ENCODE measurements around the gene MRPL42.
A peak's percentile ranks its signal among the peaks of the same experiment; 100 is the strongest.

DNA sequence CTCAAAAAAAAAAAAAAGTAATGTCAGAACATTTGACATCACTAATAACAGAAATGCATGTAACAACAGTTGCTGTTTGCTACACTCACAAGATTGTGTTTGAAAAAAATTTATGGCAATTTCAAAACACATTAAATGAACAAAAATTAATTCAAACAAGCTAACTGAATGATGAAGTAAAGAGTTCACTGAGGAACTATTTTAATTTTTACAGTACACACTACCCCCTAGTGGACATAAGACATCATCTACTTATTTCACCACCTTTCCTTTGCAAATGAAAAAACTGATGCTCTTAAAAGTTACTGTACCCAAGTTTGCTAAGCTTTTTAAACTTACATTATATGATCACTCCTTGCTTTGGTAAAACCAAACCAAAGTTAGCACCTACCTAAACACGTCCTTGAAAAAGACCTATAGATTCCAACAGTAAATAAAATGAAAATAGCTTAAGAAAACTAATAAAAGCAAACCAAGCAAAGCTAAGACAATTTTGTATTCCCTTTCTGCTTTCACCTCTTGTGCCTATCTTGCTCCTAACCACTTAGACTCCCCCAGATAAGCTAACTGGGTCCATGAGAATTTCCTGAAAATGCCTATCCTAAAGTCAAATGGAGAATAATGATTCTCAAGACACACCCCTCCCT is 47.8 kb upstream of the MRPL42 start:
- TF ChIP-seq, protein P1, sequence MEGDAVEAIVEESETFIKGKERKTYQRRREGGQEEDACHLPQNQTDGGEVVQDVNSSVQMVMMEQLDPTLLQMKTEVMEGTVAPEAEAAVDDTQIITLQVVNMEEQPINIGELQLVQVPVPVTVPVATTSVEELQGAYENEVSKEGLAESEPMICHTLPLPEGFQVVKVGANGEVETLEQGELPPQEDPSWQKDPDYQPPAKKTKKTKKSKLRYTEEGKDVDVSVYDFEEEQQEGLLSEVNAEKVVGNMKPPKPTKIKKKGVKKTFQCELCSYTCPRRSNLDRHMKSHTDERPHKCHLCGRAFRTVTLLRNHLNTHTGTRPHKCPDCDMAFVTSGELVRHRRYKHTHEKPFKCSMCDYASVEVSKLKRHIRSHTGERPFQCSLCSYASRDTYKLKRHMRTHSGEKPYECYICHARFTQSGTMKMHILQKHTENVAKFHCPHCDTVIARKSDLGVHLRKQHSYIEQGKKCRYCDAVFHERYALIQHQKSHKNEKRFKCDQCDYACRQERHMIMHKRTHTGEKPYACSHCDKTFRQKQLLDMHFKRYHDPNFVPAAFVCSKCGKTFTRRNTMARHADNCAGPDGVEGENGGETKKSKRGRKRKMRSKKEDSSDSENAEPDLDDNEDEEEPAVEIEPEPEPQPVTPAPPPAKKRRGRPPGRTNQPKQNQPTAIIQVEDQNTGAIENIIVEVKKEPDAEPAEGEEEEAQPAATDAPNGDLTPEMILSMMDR (IDR thresholded peaks at IDR 0.05) = peak in 2 of 3 experiments; percentile 37 to 64
- no peak for TF ChIP-seq POLR2A (IDR thresholded peaks at IDR 0.05)
- peak in 1 of 2 donors; percentile 23 for TF ChIP-seq POLR2AphosphoS5 (IDR thresholded peaks at IDR 0.05; ENCODE audit: insufficient read depth in 1 of 2, low read depth in 1 of 2)

Data from vagina (tissue), 2 donors.